GM21526 (cell line): ENCODE results near the gene EDDM3A.

Experiments
- ATAC-seq: cut with Tn5 transposase; IDR thresholded peaks from one replicate; pipeline ENCODE4 v1.9.1; 2021; ENCODE audit warnings: moderate library complexity; ENCODE audit not compliant: unreplicated experiment, low FRiP score

EDDM3A gene

DNA sequence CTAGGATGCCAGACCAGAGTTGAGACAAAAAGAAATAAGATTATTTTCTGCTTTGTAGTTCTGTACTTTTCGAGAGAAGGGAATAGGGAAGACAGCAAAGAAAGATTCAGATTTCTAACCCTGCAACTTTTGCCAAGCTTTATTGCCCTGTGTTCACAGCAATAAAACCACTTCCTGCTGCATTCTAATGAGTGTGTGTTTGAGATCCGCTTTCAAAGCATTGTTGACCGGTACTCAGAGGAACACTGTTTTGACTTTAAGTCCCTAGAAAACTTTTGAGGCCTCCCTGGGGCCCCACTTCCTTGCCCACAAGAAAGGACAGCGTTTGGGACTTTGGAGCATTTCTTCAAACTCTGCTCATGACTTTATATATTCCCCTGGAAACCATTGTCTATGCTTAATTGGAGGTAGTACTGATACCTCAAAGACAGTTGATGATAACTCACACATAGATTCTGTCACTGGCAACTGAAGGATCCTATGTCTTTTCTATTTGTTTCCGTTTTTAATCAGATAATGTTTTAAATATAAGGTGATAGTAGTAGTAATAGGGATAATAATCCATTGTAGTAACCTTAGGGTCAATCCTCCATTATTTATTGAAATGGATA lies 36.7 kb downstream of the EDDM3A start:
- ATAC-seq: peak; percentile 48

- ATAC-seq: no peak
These were observed 41.3 kb downstream of the EDDM3A start for GRCh38 chr14:20787025-20787424.

DNA sequence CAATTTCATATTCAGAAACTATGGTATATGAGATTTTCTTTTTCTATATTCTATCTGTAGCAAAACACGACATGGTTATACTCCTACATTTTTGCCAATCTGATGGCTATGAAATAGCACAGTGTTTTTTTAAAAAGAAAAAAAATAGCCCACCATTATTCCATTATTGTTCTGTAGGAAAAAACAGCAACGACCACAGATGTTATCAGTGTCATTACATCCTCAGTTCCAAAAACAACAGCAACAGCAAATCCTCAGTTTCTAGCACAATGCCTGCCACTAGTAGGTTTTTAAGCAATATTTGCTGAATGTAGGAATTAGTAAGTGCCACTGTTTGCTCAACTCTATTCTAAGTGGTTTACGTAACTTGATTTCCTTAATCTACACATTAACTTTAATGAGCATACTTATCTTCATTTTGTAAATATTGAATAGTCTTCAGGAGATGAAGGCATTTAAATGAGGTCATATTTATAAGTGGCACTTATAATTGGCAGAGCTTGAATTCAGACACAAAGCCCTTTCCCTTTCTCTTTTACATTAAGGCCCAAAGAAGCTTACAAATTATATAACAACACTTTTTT lies 43.6 kb downstream of the EDDM3A start:
- no peak for ATAC-seq

- no peak for ATAC-seq
These were observed 44.9 kb downstream of the EDDM3A start for GRCh38 chr14:20790464-20791116.

- ATAC-seq: no peak
These were observed 45.5 kb downstream of the EDDM3A start for GRCh38 chr14:20791187-20791586.

DNA sequence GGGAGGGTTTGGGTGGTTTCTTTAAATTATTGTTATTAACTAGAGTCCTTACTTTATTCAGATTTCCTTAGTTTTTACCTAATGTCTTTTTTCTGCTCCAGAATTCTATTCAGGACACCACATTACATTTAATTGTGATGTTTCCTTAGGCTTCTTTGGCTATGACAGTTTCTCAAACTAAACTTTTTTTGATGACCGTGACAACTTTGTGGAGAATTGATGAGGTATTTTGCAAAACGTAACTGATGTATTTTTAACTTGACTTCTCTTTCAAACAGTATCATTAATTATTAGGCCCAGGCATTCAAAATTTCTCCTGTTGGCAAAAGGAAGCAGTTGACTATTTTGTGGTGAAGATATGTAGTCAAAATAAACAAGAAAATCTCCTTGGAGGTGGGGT lies 45.9 kb downstream of the EDDM3A start:
- ATAC-seq: no peak

DNA sequence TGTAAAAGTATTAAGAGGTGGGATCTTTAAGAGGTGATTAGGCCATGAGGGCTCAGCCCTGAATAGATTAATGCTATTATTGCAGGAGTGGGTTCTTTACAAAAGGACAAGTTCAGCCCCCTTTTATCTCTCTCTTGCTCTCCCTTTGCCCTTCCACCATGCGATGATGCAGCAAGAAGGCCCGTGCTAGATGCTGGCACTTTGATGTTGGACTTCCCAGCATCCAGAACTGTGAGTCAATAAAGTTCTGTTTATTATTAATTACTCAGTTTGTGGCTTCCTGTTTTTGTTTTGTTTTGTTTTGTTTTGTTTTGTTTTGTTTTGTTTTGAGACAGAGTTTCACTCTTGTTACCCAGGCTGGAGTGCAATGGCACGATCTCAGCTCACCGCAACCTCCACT lies 46.9 kb downstream of the EDDM3A start:
- no peak for ATAC-seq

- ATAC-seq: no peak
These were observed 49.1 kb downstream of the EDDM3A start for GRCh38 chr14:20794644-20795369.

DNA sequence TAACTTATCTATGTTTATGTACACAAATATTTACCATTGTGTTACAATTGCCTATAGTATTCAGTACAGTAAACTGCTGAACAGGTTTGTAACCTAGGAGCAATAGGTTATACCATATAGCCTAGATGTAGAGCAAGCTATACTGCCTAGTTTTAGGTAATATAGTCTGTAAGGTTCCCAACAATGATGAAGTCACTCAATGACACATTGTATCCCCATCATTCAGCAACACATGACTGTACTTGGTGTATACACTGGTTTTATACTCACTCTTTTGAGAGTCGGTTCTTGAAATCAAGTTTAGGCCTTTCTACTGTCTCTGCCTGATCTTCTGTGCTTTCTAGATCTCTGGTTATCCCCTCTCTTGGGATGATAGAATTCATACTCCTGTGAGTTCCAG lies 51.5 kb downstream of the EDDM3A start:
- ATAC-seq: no peak
